ENCODE data around the gene AFTPH. TPM values are rescaled to one million over a fixed set of nuclear protein-coding genes. Genes with fewer than 3 reads are reported as not detected.

AFTPH gene
- polyA plus RNA-seq, 2 of the 4 experiments (the other 2 are of a cell fraction): 24.0 to 51.4 TPM

- Histone ChIP-seq H3K9me3 (no peaks in the 10 kb centered on the region), H3K4me2 (no peak overlapping the region), H3K4me3 (no peak overlapping the region), H3K4me1 (no peaks in the 10 kb centered on the region), H3K27ac (no peak overlapping the region)
- ChIA-PET CTCF (interaction anchor here (1.6 to 2.2 kb wide), 2 partner anchors 162 to 443 kb away, joined by 3 to 24 read pairs; no protein-coding TSS in a partner anchor), POLR2A (no interaction called here)
- no peak for ATAC-seq
- 77% methylated on average over 3 of the region's 3 CpGs for WGBS (ENCODE audit: missing lambda C conversion rate)
- no peak for FAIRE-seq
- no peak for DNase-seq (ENCODE audit: low read depth in 1 of 2, low spot score in 1 of 2)
- TF ChIP-seq HOXA7 (CRISPR knock-in tag; IDR thresholded peaks at IDR 0.05) (no peak), BCL3 (IDR thresholded peaks at IDR 0.05) (no peak), EHMT2 (IDR thresholded peaks at IDR 0.05; ENCODE audit: low read depth) (no peak), EP300 (IDR thresholded peaks at IDR 0.05) (no peak), ZC3H11A (IDR thresholded peaks at IDR 0.05) (no peak), FOSL2 (IDR thresholded peaks at IDR 0.05) (no peak), FOSL2 (CRISPR knock-in tag; IDR thresholded peaks at IDR 0.05) (no peak), REST (IDR thresholded peaks at IDR 0.05) (no peak), CHD4 (IDR thresholded peaks at IDR 0.05; ENCODE audit: borderline replicate concordance) (no peak), JUN (IDR thresholded peaks at IDR 0.05) (no peak), FOXS1 (CRISPR knock-in tag; IDR thresholded peaks at IDR 0.05) (no peak), RCOR1 (IDR thresholded peaks at IDR 0.05; ENCODE audit: low read depth, low read length) (no peak), EHF (CRISPR knock-in tag; IDR thresholded peaks at IDR 0.05) (no peak), MYC (IDR thresholded peaks at IDR 0.05; ENCODE audit: borderline replicate concordance, low read length) (no peak), ZFP36 (IDR thresholded peaks at IDR 0.05; ENCODE audit: borderline replicate concordance, partially characterized antibody) (no peak), MAX (IDR thresholded peaks at IDR 0.05) (no peak)
Observed at GRCh38 chr2:64492821-64493220, 31.3 kb upstream of the AFTPH start.

- no peak overlapping the region for H3K4me2 ChIP-seq
- DNase-seq (ENCODE audit: low read depth in 1 of 2, low spot score in 1 of 2) (no peak), FAIRE-seq (no peak), ATAC-seq (0 out of 6 replicates have a peak, but pooled peaks of 1 of the 2 experiments have one; percentile 27)
- CTCF ChIA-PET: interaction anchor here (0.6 to 2.2 kb wide), 6 partner anchors 29 to 1080 kb away, joined by 3 to 24 read pairs (median 3); no protein-coding TSS in a partner anchor
- POLR2A ChIA-PET: no interaction called here
- TF ChIP-seq USF2 (IDR thresholded peaks at IDR 0.05) (peak; percentile 35; the same call in 1 of the 2 replicates), SREBF2 (IDR thresholded peaks at IDR 0.05) (no peak)
- H3K4me3 ChIP-seq: no peak overlapping the region
- no peaks in the 10 kb centered on the region for H3K9me3 ChIP-seq
- WGBS (ENCODE audit: missing lambda C conversion rate): 74% methylated on average over 4 of the region's 4 CpGs
- H3K4me1 ChIP-seq: no peaks in the 10 kb centered on the region
- no peak overlapping the region for H3K27ac ChIP-seq
Observed at GRCh38 chr2:64493788-64494187, 30.3 kb upstream of the AFTPH start.

GRCh38 chr2:64498438-64498837, 25.7 kb upstream of the AFTPH start:
- ChIA-PET POLR2A (no interaction called here), CTCF (interaction anchor here (1.7 to 10.1 kb wide), 4 partner anchors 10 to 167 kb away, joined by 5 to 112 read pairs (median 34); no protein-coding TSS in a partner anchor)
- Histone ChIP-seq H3K4me1 (no peaks in the 10 kb centered on the region), H3K4me2 (no peak overlapping the region), H3K4me3 (no peak overlapping the region), H3K9me3 (no peaks in the 10 kb centered on the region), H3K27ac (no peak overlapping the region)
- FAIRE-seq: no peak
- TF ChIP-seq MAFK (IDR thresholded peaks at IDR 0.05; ENCODE audit: partially characterized antibody) (peak; percentile 89), ATOH8 (CRISPR knock-in tag; IDR thresholded peaks at IDR 0.05; ENCODE audit: low read depth) (no peak)
- ATAC-seq: no peak
- no peak for DNase-seq (ENCODE audit: low read depth in 1 of 2, low spot score in 1 of 2)
- WGBS (ENCODE audit: missing lambda C conversion rate): 60% methylated on average over 1 of the region's 1 CpG

Data from A549 (cell line).